Measurements from ENCODE around the gene FCN3.
"Not testable (repeated sequence)": the region's sequence is repeated elsewhere in the genome, so short reads cannot be mapped to it uniquely, and the experiment has no call there.

FCN3 gene

DNA sequence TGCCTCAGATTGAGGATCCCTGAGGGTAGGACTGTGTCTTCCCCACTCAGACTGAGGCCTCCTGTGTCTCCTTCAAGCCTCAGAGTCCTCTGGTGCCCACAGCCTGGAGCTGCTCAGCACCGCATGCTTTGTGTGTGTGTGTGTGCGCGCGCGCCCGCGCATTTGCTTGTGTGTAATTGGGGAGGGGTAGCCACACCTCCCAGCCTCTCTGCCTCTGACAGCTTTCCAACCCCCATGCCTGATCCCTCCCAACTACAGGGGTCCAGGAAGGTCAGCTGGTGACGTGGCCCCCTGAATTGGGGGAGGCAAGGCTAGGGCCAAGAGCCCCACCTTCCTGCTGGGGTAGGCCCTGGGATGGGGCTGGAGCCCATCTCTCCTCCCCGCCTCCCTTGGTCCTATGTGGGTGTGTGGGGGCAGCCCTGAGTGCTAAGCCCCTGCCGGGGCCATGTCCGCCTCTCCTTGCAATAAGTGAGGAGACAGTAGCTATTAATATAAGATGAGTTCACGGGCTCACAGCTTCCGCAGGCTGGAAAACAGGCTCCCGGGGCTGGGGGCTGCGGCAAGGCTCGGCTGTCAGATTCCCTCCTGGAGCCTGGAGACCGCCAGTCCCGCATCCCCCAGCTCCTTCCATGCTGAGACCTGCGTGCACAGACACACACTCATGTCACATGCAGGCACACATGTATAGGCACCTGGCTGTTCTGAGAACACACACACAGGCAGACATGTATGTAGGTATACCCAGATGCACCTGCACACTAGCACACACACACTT is 24.8 kb upstream of the FCN3 start:
- no peak for DNase-seq

DNA sequence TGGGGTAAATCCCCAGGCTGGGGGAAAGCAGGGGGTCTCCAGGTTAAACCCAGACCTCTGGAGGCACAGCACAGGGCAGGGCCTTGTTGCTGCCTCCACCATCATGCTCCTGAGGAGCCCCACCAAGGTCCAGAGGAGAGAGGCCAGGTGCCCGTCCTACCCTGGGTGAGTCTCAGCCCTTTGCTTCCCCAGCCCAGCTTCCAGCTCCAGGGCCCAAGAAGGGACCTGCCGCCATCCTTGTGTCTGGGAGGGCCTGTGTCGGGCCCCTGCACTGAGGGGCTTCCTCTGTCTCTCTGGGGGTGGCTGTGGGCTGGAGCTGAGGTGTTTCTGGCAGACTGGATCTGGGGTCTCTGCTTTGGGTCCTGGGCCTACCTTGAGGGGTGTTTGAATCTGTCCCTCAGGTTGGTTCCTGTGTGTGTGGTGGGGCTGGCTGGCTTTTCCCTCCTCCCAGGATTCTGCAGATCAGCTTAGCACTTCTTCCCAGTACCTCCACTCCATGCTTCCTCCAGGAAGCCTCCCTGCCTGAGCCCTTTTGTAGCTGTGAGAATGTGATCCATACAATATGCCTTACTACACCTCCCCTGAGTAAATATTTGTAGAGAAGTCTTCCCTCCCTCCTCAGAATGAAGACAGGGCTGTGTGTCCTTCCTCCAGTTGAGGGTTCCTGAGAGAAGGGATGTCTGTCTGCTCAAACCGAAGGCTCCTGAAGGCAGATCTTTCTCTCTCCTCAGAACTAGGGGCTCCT is 24.0 kb upstream of the FCN3 start:
- DNase-seq: no peak

DNA sequence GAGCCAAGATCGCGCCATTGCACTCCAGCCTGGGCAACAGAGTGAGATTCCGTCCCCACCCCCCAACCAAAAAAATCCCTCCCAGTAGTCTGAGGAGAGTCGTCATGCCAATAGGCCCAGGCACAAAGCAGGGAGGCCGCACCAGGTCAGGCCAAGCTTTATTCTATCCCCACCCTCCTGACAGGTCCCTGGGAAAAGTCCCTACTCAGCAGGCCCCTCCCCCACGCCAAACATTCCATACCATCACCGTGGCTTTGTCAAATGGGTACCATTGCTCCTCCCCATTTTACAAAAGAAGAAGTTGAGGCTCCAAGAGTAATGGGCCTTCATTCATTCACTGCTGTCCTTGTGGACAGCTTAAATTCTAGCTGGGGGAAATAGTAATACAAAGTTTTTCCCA is 23.1 kb upstream of the FCN3 start:
- DNase-seq: no peak

DNA sequence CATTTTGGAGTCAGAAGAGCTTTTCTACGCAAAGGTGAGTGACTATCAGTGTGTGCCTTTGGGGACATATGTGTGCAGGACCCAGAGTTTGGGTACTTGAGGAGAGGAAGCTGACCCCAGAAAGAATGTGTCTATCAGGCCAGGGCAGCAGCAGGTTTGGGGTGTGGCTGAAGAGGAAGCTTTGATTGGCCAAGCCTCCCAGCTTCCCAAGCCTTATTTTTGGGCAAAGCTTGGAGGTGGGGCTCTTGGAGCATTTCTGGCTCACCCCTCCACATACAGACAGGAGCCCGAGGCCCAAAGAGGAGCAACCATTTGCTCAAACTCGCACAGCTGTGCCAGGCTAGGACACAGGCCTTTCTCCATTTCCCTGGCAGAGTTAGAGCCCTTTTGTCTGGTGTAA is 22.5 kb upstream of the FCN3 start:
- no peak for DNase-seq

DNA sequence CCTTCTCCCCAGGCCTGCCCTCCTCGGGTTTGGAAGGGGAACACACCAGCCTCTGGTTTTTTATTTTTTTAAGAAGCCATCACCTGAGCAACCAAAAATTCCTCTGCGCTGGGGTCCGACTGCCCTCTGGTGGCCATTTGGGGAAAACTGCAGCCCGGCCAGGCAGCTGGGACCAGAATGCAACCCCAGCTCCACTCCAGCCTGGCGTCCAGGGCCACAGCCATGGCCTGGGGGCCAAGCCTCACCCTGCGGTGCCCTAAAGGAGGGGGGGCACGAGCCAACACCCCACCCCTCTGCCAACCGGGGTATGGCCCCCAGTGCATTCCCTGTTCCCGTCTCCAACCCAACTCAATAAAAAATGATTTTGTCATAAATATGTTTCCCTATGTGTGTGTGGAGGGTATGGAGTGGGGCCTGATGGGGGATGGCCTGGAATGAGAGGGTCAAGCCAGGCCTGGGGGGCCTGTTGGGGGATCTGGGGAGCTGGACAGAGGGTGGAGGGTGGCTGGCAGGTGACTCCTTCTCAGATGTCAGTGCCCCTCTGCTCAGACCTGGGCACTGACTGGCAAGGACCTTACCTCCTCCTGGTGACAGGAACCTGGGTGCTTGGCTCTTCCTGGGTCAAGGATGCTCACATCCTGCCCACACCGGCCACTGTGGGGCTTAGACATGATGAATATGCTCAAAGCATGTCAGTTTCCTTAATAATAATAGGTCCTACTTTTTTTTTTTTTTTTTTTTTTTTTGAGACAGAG is 21.0 kb upstream of the FCN3 start:
- DNase-seq: peak; percentile 75 to 88 (median 78)

DNA sequence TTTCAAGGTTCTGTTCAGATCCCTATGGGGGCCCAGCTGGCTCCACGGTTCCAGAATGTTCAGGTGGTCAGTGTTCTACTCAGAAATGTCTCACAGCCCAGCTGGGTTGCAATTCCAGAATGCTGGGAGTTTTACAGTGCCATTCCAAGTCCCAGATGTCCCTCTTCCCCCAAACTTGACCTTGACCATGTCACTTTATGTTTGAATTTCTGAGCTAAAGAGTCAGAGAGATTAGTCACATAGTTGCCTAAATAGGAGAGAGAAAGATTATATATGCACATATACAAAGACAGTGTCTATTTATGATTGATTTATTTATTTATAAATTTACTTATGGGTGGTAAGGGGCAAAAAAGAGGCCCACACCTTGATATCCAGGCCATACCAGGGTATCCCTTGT is 20.3 kb upstream of the FCN3 start:
- DNase-seq: no peak

DNA sequence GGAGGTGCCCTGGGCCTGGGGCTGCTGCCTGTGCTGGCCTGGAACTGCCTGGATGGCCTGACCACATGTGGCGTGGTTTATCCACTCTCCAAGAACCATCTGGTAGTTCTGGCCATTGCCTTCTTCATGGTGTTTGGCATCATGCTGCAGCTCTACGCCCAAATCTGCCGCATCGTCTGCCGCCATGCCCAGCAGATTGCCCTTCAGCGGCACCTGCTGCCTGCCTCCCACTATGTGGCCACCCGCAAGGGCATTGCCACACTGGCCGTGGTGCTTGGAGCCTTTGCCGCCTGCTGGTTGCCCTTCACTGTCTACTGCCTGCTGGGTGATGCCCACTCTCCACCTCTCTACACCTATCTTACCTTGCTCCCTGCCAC is 19.6 kb upstream of the FCN3 start:
- DNase-seq: no peak

DNA sequence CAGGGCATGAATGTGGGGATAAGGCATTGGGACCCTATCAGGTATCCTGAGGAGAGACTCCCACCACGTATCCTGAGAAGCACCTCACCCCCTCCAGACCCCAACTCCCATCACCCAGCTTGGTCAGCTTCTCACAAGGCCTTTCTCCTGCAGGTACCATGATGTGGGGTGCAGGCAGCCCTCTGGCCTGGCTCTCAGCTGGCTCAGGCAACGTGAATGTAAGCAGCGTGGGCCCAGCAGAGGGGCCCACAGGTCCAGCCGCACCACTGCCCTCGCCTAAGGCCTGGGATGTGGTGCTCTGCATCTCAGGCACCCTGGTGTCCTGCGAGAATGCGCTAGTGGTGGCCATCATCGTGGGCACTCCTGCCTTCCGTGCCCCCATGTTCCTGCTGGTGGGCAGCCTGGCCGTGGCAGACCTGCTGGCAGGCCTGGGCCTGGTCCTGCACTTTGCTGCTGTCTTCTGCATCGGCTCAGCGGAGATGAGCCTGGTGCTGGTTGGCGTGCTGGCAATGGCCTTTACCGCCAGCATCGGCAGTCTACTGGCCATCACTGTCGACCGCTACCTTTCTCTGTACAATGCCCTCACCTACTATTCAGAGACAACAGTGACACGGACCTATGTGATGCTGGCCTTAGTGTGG is 19.1 kb upstream of the FCN3 start:
- no peak for DNase-seq

DNA sequence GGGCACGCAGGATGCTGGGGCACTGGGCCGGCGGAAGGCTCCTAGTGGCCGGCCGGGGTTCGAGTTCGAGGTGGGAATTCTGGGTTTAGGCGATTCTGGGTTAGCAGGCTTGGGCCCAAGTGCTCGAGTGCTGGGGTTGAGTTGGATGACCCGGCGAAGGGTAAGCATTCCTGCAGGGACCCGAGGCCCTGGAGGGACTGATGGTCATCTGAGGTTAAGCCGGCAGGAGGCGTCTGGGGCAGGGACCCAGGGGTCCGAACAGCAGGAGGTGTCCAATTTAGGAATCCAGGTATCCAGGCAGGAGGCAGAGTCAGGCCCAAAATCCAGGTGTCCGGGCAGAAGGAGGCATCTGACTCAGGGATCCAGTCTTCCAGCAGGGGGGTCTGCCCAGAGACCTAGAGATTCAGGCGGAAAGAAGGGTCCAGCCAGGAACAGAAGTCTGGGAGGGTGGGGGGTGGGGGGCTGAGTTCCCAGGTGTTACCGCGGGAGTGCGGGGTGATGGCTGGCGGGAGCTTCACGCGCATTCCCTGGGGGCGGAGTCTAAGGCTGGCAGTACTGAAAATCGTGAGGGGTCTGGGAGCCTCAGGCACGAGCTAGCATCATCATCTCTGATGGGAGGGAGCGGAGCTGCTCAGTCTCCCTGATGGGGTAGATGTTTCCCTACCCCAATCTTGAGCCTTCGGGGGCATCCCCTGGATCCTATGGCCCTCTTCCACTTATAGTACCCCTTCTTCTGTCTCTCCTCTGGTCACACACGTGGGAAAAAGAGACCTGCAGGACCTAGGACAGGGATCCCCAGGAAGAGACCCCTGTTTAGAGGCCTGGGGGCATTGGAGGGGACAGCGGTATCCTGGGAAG is 18.4 kb upstream of the FCN3 start:
- DNase-seq: peak in 1 of 6 experiments; percentile 11

DNA sequence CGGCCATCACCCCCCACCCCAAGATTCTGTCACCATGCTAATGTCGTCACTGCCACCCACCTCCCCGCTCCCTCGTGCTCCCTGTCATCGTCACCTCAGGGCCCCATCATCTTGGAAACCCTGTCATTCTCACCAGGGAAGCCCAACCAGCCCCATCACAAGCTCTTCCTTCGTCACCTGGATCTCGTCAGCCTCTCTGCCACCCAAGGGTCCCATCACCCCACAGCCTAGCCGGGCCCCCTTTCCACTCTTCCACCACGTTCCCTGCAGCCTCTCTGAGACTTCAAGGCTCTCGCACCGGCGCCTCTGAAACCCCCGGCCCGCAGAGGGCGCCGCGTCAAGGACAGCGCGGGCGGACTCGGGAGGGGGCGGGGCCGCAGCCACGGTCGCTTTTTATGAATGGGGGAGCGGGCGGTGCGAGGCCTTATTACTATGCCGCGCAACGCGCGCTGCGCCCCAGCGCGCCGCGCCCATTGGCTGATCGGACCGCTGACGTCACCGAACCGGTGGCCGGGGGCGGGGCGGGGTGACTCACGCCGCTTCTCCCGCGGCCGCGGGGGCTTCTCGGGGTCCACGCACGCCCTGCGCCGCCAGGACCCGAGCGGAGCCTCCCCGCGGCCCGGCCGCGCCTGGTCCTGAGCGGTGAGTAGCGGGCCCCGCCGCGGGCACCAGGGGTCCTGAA is 17.6 kb upstream of the FCN3 start, which contains the start of gene GPR3:
GPR3 (plus strand) TSS at position 527 of the 682 bp plus-strand sequence. CDS start 1,177 bp downstream, outside the sequence.
- peak; percentile 85 to 93 (median 92) for DNase-seq

DNA sequence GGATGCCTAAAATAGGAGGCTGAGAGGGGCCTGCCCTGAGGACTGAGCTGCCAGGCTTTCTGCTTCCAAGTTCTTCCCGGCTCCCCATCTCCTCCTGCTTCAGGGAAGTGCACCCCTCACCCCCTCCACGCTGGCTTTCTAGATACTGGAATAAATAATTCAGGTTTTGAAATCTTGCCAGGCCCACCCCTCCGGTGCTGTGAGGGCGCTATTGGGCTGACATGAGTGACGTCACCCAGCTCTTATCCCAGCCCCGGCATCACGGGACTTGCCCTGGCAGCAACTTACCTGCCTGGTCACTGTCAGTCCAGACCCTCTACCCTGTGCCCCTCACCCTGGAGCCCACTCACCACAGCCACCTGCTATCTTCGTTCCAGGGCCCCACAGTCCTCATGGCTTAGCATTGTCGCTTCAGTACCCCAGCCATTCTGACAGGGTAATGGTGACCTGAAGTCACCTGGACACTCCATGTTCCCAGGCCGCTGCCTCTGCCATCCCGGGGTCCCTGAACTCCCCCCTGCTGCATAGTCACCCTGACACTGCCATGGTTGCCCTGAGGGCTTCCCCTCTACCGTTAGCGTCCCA is 17.0 kb upstream of the FCN3 start:
- DNase-seq: peak in 3 of 6 experiments; percentile 28 to 36 (median 28)

DNA sequence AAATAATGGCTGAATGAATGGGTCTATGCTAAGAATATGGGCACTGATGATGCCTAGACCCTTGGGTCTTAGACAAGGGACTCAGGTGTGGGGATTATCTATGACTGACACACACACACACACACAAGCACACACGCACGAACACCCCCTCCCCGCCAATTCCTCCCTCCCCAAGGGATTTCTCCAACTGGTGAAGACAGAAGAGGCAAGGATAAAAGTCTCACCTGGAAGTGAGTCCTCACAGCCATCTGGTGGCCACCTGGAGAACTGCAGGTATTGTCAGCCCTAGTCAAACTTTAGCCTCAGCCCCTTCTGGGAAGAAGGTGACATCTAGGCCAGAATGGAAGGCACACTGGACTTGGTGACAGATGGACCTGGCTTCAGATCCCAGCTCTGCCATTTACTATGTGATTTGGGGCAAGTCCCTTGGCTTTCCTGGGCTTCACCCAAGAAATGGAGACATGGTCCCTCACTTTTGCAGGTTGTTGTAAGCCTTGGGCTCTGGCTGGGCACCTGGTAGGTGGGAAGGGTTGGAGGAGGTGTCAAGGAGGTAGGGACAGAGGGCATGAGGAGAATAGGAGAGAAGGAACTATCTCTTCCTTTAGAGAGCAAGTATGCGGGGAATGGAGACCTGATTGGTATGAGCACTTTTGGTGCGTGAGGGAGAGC is 13.8 kb upstream of the FCN3 start:
- peak; percentile 30 to 78 (median 70) for DNase-seq

DNA sequence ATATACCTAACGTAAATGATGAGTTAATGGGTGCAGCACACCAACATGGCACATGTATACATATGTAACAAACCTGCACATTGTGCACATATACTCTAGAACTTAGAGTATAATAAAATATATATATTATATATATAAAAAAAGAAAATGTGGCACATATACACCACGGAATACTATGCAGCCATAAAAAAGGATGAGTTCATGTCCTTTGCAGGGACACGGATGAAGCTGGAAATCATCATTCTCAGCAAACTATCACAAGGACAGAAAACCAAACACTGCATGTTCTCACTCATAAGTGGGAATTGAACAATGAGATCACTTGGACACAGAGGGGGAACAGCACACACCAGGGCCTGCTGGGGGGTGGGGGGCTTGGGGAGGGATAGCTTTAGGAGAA is 10.2 kb upstream of the FCN3 start:
- DNase-seq: not testable (repeated sequence)

DNA sequence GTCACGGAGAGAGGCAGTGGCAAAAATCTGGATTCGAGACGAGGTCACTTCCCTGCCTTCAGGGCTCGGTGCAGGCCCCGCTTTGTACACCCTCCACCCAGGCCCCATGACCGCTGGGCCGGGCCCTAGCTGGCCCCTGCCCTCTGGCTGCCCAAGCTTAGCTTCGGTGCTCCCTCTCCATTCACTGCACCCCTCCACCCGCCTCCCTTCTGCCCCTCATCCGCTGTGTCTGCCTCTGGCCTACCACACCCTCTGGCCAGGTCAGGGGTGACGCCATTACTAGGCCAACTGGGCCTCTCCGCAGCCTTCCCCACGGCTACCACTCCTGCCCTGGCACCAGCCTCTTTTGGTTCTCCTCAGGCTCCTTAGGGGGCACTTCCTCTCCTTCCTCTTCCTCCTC is 9.0 kb upstream of the FCN3 start:
- no peak for DNase-seq

DNA sequence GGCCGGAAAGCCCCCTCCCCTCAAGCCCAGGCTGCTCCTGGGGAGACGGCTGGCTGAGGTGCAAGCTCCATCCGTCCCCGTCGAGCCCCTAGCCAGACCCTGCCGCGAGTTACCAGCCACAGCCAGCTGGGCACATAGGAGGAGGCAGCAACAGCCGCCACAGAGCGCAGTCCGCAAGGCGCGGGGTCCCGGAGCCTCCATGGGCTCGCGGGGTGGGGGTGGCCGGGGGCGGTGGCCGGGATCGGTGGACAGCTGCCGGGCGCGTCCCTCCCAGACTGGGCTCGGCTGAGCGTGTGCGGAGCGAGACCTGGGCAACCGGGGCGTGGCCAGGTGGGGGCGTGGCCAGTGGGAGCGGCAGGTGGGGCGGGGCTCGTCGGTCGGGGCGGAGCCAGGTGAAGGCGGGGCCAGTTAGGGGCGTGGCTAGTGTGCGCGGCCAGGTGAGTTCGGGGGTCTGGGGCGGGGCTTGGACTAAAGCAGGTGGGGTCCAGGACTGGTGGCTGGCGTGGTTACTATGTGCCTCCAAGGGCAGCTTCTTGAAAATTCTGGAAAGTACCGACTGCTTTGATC is 8.5 kb upstream of the FCN3 start, which contains the start of gene CD164L2:
CD164L2 (minus strand) TSS at position 295 of the 567 bp plus-strand sequence; CDS start at position 201, 94 bp downstream.
- peak in 5 of 6 experiments; percentile 31 to 44 (median 41) for DNase-seq

DNA sequence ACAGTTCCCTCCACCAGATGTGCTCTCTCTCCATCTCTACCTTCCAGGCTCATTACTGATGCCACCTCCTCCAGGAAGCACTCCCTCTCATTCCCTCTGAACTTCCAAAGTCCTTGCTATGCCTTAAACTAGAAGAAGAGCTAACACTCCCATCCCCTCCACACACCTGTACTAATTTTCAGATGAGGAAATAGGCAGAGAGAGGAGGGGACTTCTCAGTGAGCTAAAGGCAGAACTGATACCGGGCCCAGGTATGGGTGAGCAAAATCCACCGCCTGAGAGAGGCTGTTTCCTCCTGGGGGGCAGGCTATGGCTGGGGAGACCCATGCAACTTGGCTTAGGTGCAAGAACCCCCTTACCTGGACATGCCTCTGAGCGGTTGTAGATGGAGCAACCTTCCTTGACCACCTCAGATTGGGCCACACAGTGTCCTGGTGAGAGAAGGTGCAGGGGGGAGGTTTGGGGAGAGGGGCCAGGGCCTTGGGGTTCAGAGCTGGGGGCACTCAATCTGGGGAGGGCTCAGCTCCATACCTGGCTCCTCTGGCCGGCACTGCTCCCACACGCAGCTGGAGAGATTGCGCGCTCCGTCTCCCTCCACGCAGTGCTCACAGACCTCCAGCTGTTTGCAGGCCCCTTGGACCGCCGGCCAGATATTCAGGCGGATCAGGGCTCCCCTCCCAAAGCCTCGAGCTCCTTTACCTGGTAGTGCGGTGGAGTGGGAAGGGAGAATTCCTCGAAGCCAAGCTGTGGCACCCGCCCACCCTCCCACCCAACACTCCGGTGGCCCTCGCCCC is 7.5 kb upstream of the FCN3 start:
- DNase-seq: no peak

DNA sequence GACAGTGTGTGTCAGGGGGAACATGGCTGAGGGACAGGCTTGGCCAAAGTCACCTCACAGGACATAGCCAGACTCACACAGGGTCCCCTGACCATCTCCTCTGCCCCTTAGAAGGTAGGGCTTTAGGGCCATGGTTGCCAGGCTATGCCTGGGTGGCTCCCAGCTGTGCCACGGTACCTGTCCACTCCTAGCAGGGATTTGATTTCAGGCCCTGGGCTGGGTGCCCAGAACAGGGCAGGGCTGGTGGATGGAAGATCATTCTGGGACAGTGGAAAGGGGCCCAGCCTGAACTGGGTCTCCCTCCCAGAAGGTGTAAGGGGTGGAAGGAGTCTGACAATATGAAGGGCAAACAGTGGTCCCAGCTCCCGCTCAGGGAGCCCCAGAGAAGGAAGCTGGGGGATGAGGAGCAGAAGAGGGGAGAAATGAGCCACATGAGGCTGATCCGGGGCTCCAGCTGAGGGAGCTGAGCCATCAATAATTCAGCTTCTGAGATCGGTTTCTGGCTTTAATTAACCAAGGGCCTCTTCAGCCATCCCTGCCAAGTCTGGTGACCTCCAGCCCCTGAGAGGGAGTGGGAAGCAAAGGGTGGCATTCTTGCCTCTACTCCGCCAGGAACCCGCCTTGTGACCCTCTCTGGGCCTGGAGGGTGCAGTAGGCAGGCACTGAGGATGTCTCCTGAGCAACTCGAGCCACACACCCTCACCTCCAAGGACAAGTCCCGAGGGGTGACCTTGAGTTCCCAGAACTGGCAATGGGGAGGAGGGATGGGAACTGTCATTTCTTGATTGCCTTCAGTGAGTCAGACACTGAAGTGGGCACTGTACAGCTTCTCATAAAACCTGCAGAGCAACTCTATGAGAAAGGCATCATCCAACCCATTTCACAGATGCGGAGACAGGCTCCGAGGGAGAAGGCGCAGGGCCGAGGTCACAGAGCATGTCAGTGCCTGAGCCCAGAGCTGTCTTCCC is 6.4 kb upstream of the FCN3 start:
- no peak for DNase-seq

DNA sequence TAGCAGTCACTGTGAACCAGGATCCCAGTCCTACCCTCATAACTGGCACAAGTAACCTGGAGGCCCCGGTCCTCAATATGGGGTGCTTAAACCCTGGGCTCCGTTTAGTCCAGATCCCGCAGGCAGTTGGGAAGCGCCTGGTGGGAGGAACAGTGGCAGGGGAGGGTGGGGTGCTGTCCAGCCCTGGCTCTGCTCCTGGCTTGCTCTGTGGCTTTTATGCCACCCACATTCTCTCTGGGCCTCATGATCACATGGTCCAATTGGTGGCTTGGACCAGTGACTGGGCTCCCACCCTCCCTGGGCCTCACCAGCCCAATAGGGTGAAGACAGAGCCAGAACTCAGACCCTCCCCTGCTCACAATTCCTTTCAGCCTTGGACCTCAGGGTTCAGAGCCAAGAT is 5.6 kb upstream of the FCN3 start:
- no peak for DNase-seq
